22Rv1 (cell line): ENCODE results near the gene CYSLTR2.

ENCODE experiments used
- H3K27ac ChIP-seq: fragments of 450-650 bp; 2 replicates; pipeline ENCODE4 v1.5.1; 2017
- CTCF ChIP-seq: fragments of 450-650 bp; IDR thresholded peaks from 2 replicates; pipeline ENCODE4 v1.5.1; 2017; ENCODE audit warnings: mild to moderate bottlenecking
- ZFX ChIP-seq: fragments of 450-650 bp; IDR thresholded peaks from 2 replicates; pipeline ENCODE4 v1.6.1; 2017; ENCODE audit warnings: antibody characterized with exemption, borderline replicate concordance

Gene CYSLTR2

GRCh38 chr13:48748681-48749080 is 95.0 kb downstream of the CYSLTR2 start:
- H3K27ac ChIP-seq, result no peak overlapping the region
- TF ChIP-seq ZFX (no peak), CTCF (no peak)

- no peak for TF ChIP-seq ZFX
- no peak for TF ChIP-seq CTCF
- H3K27ac ChIP-seq, result no peak overlapping the region
Measured at GRCh38 chr13:48749144-48749543, 95.4 kb downstream of the CYSLTR2 start.

GRCh38 chr13:48749699-48750473 is 96.2 kb downstream of the CYSLTR2 start:
- peak; percentile 54 for TF ChIP-seq CTCF
- no peak for TF ChIP-seq ZFX
- no peak overlapping the region for H3K27ac ChIP-seq

GRCh38 chr13:48750588-48751383 is 97.1 kb downstream of the CYSLTR2 start:
- TF ChIP-seq ZFX (no peak), CTCF (no peak)
- H3K27ac ChIP-seq, result no peak overlapping the region

- TF ChIP-seq ZFX (no peak), CTCF (no peak)
- H3K27ac ChIP-seq, result no peak overlapping the region
Measured at GRCh38 chr13:48760626-48761025, 106.9 kb downstream of the CYSLTR2 start.
